Astrocyte (in vitro differentiated cells and primary cell): ENCODE data around the gene DAZAP1. TPM values are rescaled to one million over a fixed set of nuclear protein-coding genes. Genes with fewer than 3 reads are reported as not detected.
A peak's percentile ranks its signal among the peaks of the same experiment; 100 is the strongest.

ENCODE experiments used
- DNase-seq: peaks from one replicate; pipeline ENCODE4 v3.0.0-alpha.2; 2010; ENCODE audit warnings: low read depth
- FAIRE-seq: peaks from 2 replicates; lab custom pipeline; 2011; peaks lifted over from hg19 to GRCh38; lab: Jason Lieb, UNC
- H2AFZ ChIP-seq: 2 replicates; pipeline ENCODE4 v1.6.0; 2012; ENCODE audit warnings: low read depth, low read length, inconsistent platforms
- H3K27ac ChIP-seq: 2 replicates; pipeline ENCODE4 v1.5.1; 2011; ENCODE audit warnings: low read depth, low read length, inconsistent platforms
- H3K27me3 ChIP-seq: 2 replicates; pipeline ENCODE4 v1.6.0; 2011; ENCODE audit warnings: low read length, inconsistent platforms; ENCODE audit not compliant: insufficient read depth
- H3K36me3 ChIP-seq: 2 replicates; pipeline ENCODE4 v1.5.1; 2011; ENCODE audit warnings: low read length, inconsistent platforms; ENCODE audit not compliant: insufficient read depth
- H3K4me1 ChIP-seq: 2 replicates; pipeline ENCODE4 v1.5.1; 2011; ENCODE audit warnings: low read length, inconsistent platforms; ENCODE audit not compliant: insufficient read depth
- H3K4me2 ChIP-seq: 2 replicates; pipeline ENCODE4 v1.6.0; 2012; ENCODE audit warnings: low read length, inconsistent platforms
- H3K4me3 ChIP-seq: 2 replicates; pipeline ENCODE4 v1.5.1; 2011; ENCODE audit warnings: low read depth, mild to moderate bottlenecking, low read length, inconsistent platforms; ENCODE audit not compliant: insufficient read depth
- H3K79me2 ChIP-seq: 2 replicates; pipeline ENCODE4 v1.6.0; 2012; ENCODE audit warnings: mild to moderate bottlenecking, low read length, inconsistent platforms; ENCODE audit not compliant: insufficient read depth
- H3K9ac ChIP-seq: 2 replicates; pipeline ENCODE4 v1.6.0; 2012; ENCODE audit warnings: mild to moderate bottlenecking, low read length, inconsistent platforms
- H3K9me3 ChIP-seq: 2 replicates; pipeline ENCODE4 v1.5.1; 2012; ENCODE audit warnings: low read depth, mild to moderate bottlenecking, low read length, inconsistent platforms; ENCODE audit not compliant: insufficient read depth
- H4K20me1 ChIP-seq: 2 replicates; pipeline ENCODE4 v1.6.0; 2012; ENCODE audit warnings: low read length, inconsistent platforms; ENCODE audit not compliant: insufficient read depth
- H3K27ac Mint-ChIP-seq: one replicate; pipeline ENCODE4 v1.8.0; 2021; ENCODE audit warnings: mild to moderate bottlenecking, mixed read lengths; ENCODE audit not compliant: unreplicated experiment
- H3K27me3 Mint-ChIP-seq: one replicate; pipeline ENCODE4 v1.8.0; 2021; ENCODE audit warnings: low read depth, mixed read lengths; ENCODE audit not compliant: unreplicated experiment
- H3K36me3 Mint-ChIP-seq: one replicate; pipeline ENCODE4 v1.8.0; 2021; ENCODE audit warnings: low read depth, mixed read lengths; ENCODE audit not compliant: unreplicated experiment
- H3K4me1 Mint-ChIP-seq: one replicate; pipeline ENCODE4 v1.8.0; 2021; ENCODE audit warnings: low read depth, mixed read lengths; ENCODE audit not compliant: unreplicated experiment
- H3K4me3 Mint-ChIP-seq: one replicate; pipeline ENCODE4 v1.8.0; 2021; ENCODE audit warnings: mild to moderate bottlenecking, moderate library complexity, mixed read lengths; ENCODE audit not compliant: unreplicated experiment
- H3K9me3 Mint-ChIP-seq: one replicate; pipeline ENCODE4 v1.8.0; 2021; ENCODE audit warnings: mild to moderate bottlenecking, mixed read lengths; ENCODE audit not compliant: unreplicated experiment
- EZH2 ChIP-seq: IDR thresholded peaks from 2 replicates; pipeline ENCODE4 v1.6.1; 2012; ENCODE audit warnings: mild to moderate bottlenecking, low read length, inconsistent platforms; ENCODE audit not compliant: insufficient read depth
- total RNA-seq: library from RNA; stranded (reverse); gene quantifications from 2 replicates; pipeline ENCODE4 v1.2.1, GENCODE V29; 2021
- TF ChIP-seq, protein P1 (sequence below): IDR thresholded peaks from 2 replicates; pipeline ENCODE4 v1.5.1; 2011; ENCODE audit warnings: low read depth, mild to moderate bottlenecking, inconsistent platforms, low read length, moderate library complexity; ENCODE audit not compliant: insufficient read depth

The DAZAP1 gene
- total RNA-seq, 1 donor from 2014 or later: 108 TPM

GRCh38 chr19:1478934-1479707, 71.7 kb downstream of the DAZAP1 start, which contains the start of gene C19orf25:
TSS of gene C19orf25 (minus strand) at chr19:1479215. CDS start at chr19:1478903, 312 bp downstream.
- H3K4me1 ChIP-seq: peaks cover 6% of the 10 kb centered on the region
- peak within 1 kb of the TSS; percentile 91 for H3K4me2 ChIP-seq
- Mint-ChIP-seq H3K27ac (peak within 1 kb of the TSS; percentile 85), H3K36me3 (no peaks in the 10 kb centered on the region), H3K27me3 (no peaks in the 10 kb centered on the region), H3K4me3 (peak within 1 kb of the TSS; percentile 97), H3K4me1 (peaks cover 4% of the 10 kb centered on the region), H3K9me3 (no peaks in the 10 kb centered on the region)
- peaks cover 31% of the 10 kb centered on the region for H4K20me1 ChIP-seq
- no peaks in the 10 kb centered on the region for H3K36me3 ChIP-seq
- H3K9me3 ChIP-seq: no peaks in the 10 kb centered on the region
- no peaks in the 10 kb centered on the region for H3K27me3 ChIP-seq
- peak within 1 kb of the TSS; percentile 52 for H3K27ac ChIP-seq
- H3K79me2 ChIP-seq: peaks cover 23% of the 10 kb centered on the region
- FAIRE-seq: peak; percentile 5
- peak within 1 kb of the TSS; percentile 85 for H3K9ac ChIP-seq
- TF ChIP-seq, protein P1, sequence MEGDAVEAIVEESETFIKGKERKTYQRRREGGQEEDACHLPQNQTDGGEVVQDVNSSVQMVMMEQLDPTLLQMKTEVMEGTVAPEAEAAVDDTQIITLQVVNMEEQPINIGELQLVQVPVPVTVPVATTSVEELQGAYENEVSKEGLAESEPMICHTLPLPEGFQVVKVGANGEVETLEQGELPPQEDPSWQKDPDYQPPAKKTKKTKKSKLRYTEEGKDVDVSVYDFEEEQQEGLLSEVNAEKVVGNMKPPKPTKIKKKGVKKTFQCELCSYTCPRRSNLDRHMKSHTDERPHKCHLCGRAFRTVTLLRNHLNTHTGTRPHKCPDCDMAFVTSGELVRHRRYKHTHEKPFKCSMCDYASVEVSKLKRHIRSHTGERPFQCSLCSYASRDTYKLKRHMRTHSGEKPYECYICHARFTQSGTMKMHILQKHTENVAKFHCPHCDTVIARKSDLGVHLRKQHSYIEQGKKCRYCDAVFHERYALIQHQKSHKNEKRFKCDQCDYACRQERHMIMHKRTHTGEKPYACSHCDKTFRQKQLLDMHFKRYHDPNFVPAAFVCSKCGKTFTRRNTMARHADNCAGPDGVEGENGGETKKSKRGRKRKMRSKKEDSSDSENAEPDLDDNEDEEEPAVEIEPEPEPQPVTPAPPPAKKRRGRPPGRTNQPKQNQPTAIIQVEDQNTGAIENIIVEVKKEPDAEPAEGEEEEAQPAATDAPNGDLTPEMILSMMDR: no peak
- no peak for TF ChIP-seq EZH2
- H2AFZ ChIP-seq: peak within 1 kb of the TSS; percentile 95
- H3K4me3 ChIP-seq: peak within 1 kb of the TSS; percentile 79
- DNase-seq: peak; percentile 76

- Histone ChIP-seq H3K9me3 (no peaks in the 10 kb centered on the region), H3K4me1 (no peaks in the 10 kb centered on the region), H3K4me3 (no peak overlapping the region), H3K9ac (no peak overlapping the region), H3K79me2 (peaks cover 20% of the 10 kb centered on the region), H3K27me3 (no peaks in the 10 kb centered on the region), H2AFZ (no peak overlapping the region), H3K27ac (no peak overlapping the region), H4K20me1 (peaks cover 9% of the 10 kb centered on the region), H3K36me3 (no peaks in the 10 kb centered on the region), H3K4me2 (no peak overlapping the region)
- H3K36me3 Mint-ChIP-seq: no peaks in the 10 kb centered on the region
- H3K27ac Mint-ChIP-seq: no peak overlapping the region
- peaks cover 4% of the 10 kb centered on the region for H3K4me1 Mint-ChIP-seq
- H3K27me3 Mint-ChIP-seq: no peaks in the 10 kb centered on the region
- no peak for FAIRE-seq
- no peaks in the 10 kb centered on the region for H3K9me3 Mint-ChIP-seq
- no peak for TF ChIP-seq EZH2
- TF ChIP-seq, protein P1: no peak
- no peak overlapping the region for H3K4me3 Mint-ChIP-seq
- DNase-seq: no peak
These were observed 74.0 kb downstream of the DAZAP1 start for GRCh38 chr19:1481224-1481892.
